TTC549 (cell line): Measurements from ENCODE around the gene RASAL2.

ENCODE experiments used
- FAIRE-seq: peaks from 2 replicates; lab custom pipeline; 2012; peaks lifted over from hg19 to GRCh38; lab: Jason Lieb, UNC

The RASAL2 gene

GRCh38 chr1:178516110-178516509 lies 422.2 kb downstream of the RASAL2 start:
- FAIRE-seq, result no peak

GRCh38 chr1:178518894-178519293 lies 425.0 kb downstream of the RASAL2 start:
- no peak for FAIRE-seq

GRCh38 chr1:178520803-178521202 lies 426.9 kb downstream of the RASAL2 start:
- FAIRE-seq, result no peak

- FAIRE-seq, result no peak
Measured at GRCh38 chr1:178521241-178521640, 427.3 kb downstream of the RASAL2 start.

GRCh38 chr1:178527117-178527516 lies 433.2 kb downstream of the RASAL2 start:
- no peak for FAIRE-seq

- no peak for FAIRE-seq
Measured at GRCh38 chr1:178528228-178528952, 434.5 kb downstream of the RASAL2 start.

- no peak for FAIRE-seq
Measured at GRCh38 chr1:178528953-178529335, 435.0 kb downstream of the RASAL2 start.

- no peak for FAIRE-seq
Measured at GRCh38 chr1:178529364-178530036, 435.6 kb downstream of the RASAL2 start.

GRCh38 chr1:178530037-178530402 lies 436.1 kb downstream of the RASAL2 start:
- no peak for FAIRE-seq

GRCh38 chr1:178530502-178530901 lies 436.6 kb downstream of the RASAL2 start:
- no peak for FAIRE-seq

GRCh38 chr1:178531887-178532286 lies 438.0 kb downstream of the RASAL2 start:
- FAIRE-seq, result no peak

GRCh38 chr1:178532392-178532791 lies 438.5 kb downstream of the RASAL2 start:
- peak; percentile 92 for FAIRE-seq

- FAIRE-seq, result no peak
Measured at GRCh38 chr1:178533121-178533946, 439.4 kb downstream of the RASAL2 start.
